Stomach (tissue), 4 donors: ENCODE measurements around the gene HCN1.

Experiments
- CTCF ChIP-seq, 7 experiments: fragments of 450-650 bp in 4 of 7; fragments of 200-600 bp in 3 of 7; sonication (generic) in 3 of 7; IDR thresholded peaks; one replicate each; pipeline ENCODE4 v1.5.1; 2016 to 2019; ENCODE audit warnings: antibody characterized with exemption in 7 of 7, control low read depth in 2 of 7, mild to moderate bottlenecking in 1 of 7
- POLR2A ChIP-seq, 4 donors: fragments of 450-650 bp; IDR thresholded peaks; one replicate each; pipeline ENCODE4 v1.6.1; 2016; ENCODE audit warnings: antibody characterized with exemption in 4 of 4, control low read depth in 2 of 4, mild to moderate bottlenecking in 1 of 4, moderate library complexity in 1 of 4

DNA sequence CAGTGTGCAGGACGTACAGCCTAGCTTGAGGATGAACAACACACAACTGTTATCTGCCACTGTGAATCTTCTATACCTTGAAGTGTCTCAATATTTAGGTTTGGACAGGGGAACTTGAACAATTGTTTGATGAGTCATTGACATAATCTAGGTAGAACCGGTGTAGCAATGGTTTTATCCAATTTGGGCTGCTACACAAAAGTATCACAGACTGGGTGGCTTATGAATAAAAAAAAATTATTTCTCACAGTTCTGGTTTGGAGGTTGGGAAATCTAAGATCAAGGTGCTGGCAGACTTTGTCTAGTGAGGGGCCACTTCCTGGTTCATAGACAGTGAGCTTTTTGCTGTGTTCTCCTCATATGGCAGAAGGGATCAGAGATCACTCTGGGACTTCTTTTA, 359.7 kb downstream of the HCN1 start:
- no peak for TF ChIP-seq CTCF (IDR thresholded peaks at IDR 0.05)
- no peak for TF ChIP-seq POLR2A (IDR thresholded peaks at IDR 0.05)
